Measurements from ENCODE around the gene KLF17. TPM values are rescaled to one million over a fixed set of nuclear protein-coding genes. Genes with fewer than 3 reads are reported as not detected.
A peak's percentile ranks its signal among the peaks of the same experiment; 100 is the strongest.
"Not testable (repeated sequence)": the region's sequence is repeated elsewhere in the genome, so short reads cannot be mapped to it uniquely, and the experiment has no call there.

Gene KLF17
- total RNA-seq, 4 donors from 2014 or later, result not detected

- no peak overlapping the region for H3K4me3 ChIP-seq (ENCODE audit: low read depth, poor library complexity, severe bottlenecking)
- TF ChIP-seq POLR2A (IDR thresholded peaks at IDR 0.05) (no peak), CTCF (IDR thresholded peaks at IDR 0.05) (no peak)
- DNase-seq (ENCODE audit: low spot score in 2 of 2), result peak in 1 of 2 donors; percentile 26
- intact Hi-C loops (cut with DNase I; ENCODE audit: low total_unique reads), result no loop called here
- WGBS, 2 donors, result 71 to 78% methylated on average over 2 of the region's 2 CpGs
Observed at GRCh38 chr1:44135886-44136285, 17.3 kb downstream of the KLF17 start.

GRCh38 chr1:44138239-44138638 lies 19.6 kb downstream of the KLF17 start:
- intact Hi-C loops (cut with DNase I; ENCODE audit: low total_unique reads), result no loop called here
- WGBS, 2 donors, result 93 to 95% methylated on average over 3 of the region's 3 CpGs

GRCh38 chr1:44139565-44139964 lies 20.9 kb downstream of the KLF17 start:
- intact Hi-C loops (cut with DNase I; ENCODE audit: low total_unique reads); H3K4me3 ChIP-seq (ENCODE audit: low read depth, poor library complexity, severe bottlenecking): not testable (repeated sequence)
- 82 to 85% methylated on average over 5 of the region's 8 CpGs for WGBS, 2 donors
- peak in 1 of 2 donors; percentile 26 for DNase-seq (ENCODE audit: low spot score in 2 of 2)

More at GRCh38 chr1:44138239-44138638, 19.6 kb downstream of the KLF17 start:
- peak in 1 of 2 donors; percentile 20 for DNase-seq (ENCODE audit: low spot score in 2 of 2)
- TF ChIP-seq POLR2A (IDR thresholded peaks at IDR 0.05) (no peak), CTCF (IDR thresholded peaks at IDR 0.05) (no peak)
- H3K4me3 ChIP-seq (ENCODE audit: low read depth, poor library complexity, severe bottlenecking), result no peak overlapping the region

- no peak for TF ChIP-seq CTCF (IDR thresholded peaks at IDR 0.05)
- no peak for TF ChIP-seq POLR2A (IDR thresholded peaks at IDR 0.05)
- no peak within 1 kb of the TSS for H3K4me3 ChIP-seq (ENCODE audit: low read depth, poor library complexity, severe bottlenecking)
- 82 to 94% methylated on average over 1 of the region's 1 CpG for WGBS, 2 donors
- intact Hi-C loops (cut with DNase I; ENCODE audit: low total_unique reads), result no loop called here
- DNase-seq (ENCODE audit: low spot score in 2 of 2), result no peak
Observed at GRCh38 chr1:44141531-44141930, 22.9 kb downstream of the KLF17 start, which contains the start of gene KLF18. KLF18 (minus strand) TSS chr1:44141631; CDS start chr1:44141631, 0 bp downstream.

GRCh38 chr1:44144962-44145756 lies 26.5 kb downstream of the KLF17 start:
- 91 to 96% methylated on average over 2 of the region's 2 CpGs for WGBS, 2 donors
- no peak overlapping the region for H3K4me3 ChIP-seq (ENCODE audit: low read depth, poor library complexity, severe bottlenecking)
- DNase-seq (ENCODE audit: low spot score in 2 of 2), result no peak
- intact Hi-C loops (cut with DNase I; ENCODE audit: low total_unique reads), result no loop called here
- TF ChIP-seq CTCF (IDR thresholded peaks at IDR 0.05), result no peak
- no peak for TF ChIP-seq POLR2A (IDR thresholded peaks at IDR 0.05)

- intact Hi-C loops (cut with DNase I; ENCODE audit: low total_unique reads), result no loop called here
- TF ChIP-seq CTCF (IDR thresholded peaks at IDR 0.05) (no peak), POLR2A (IDR thresholded peaks at IDR 0.05) (no peak)
- H3K4me3 ChIP-seq (ENCODE audit: low read depth, poor library complexity, severe bottlenecking), result no peak overlapping the region
- 92 to 93% methylated on average over 28 of the region's 28 CpGs for WGBS, 2 donors
- peak in 1 of 2 donors; percentile 75 for DNase-seq (ENCODE audit: low spot score in 2 of 2)
Observed at GRCh38 chr1:44146536-44147361, 28.1 kb downstream of the KLF17 start.

Measured in lower leg skin (tissue), 4 donors.